ENCODE results near the gene F13B.
"Not testable (repeated sequence)": the region's sequence is repeated elsewhere in the genome, so short reads cannot be mapped to it uniquely, and the experiment has no call there.

Gene F13B

GRCh38 chr1:197042676-197043341 lies 24.3 kb downstream of the F13B start:
- no peak for DNase-seq

GRCh38 chr1:197041486-197042353 lies 25.3 kb downstream of the F13B start:
- no peak for DNase-seq

GRCh38 chr1:197036861-197037260 lies 30.2 kb downstream of the F13B start:
- no peak for DNase-seq

GRCh38 chr1:197034631-197035339 lies 32.3 kb downstream of the F13B start:
- DNase-seq = not testable (repeated sequence)

GRCh38 chr1:197029749-197030148 lies 37.3 kb downstream of the F13B start:
- DNase-seq = no peak

GRCh38 chr1:197027359-197027758 lies 39.7 kb downstream of the F13B start:
- no peak for DNase-seq

GRCh38 chr1:197024460-197024859 lies 42.6 kb downstream of the F13B start:
- no peak for DNase-seq

- no peak for DNase-seq
Observed at GRCh38 chr1:197021716-197022115, 45.3 kb downstream of the F13B start.

GRCh38 chr1:197017558-197018146 lies 49.4 kb downstream of the F13B start:
- DNase-seq = no peak

- DNase-seq = no peak
Observed at GRCh38 chr1:197016751-197017150, 50.3 kb downstream of the F13B start.

GRCh38 chr1:197013234-197013633 lies 53.8 kb downstream of the F13B start:
- DNase-seq = no peak

GRCh38 chr1:197011614-197012013 lies 55.4 kb downstream of the F13B start:
- DNase-seq = no peak

- no peak for DNase-seq
Observed at GRCh38 chr1:197008861-197009260, 58.2 kb downstream of the F13B start.

- DNase-seq = no peak
Observed at GRCh38 chr1:197003132-197003531, 63.9 kb downstream of the F13B start.

GRCh38 chr1:197001828-197002227 lies 65.2 kb downstream of the F13B start:
- no peak for DNase-seq

- DNase-seq = no peak
Observed at GRCh38 chr1:196997423-196997822, 69.6 kb downstream of the F13B start.

GRCh38 chr1:196993916-196994315 lies 73.1 kb downstream of the F13B start:
- no peak for DNase-seq

GRCh38 chr1:196991919-196992651 lies 75.0 kb downstream of the F13B start:
- DNase-seq = not testable (repeated sequence)

Measured in inflammatory macrophage (primary cell).